GM06990 (cell line): Measurements from ENCODE around the gene CARD6.

ENCODE experiments used
- DNase-seq: peaks from one replicate; pipeline ENCODE4 v3.0.0-alpha.2; 2011; ENCODE audit not compliant: insufficient read length; ENCODE audit errors: extremely low read depth
- H3K27me3 ChIP-seq: replicated peaks from 2 replicates; pipeline ENCODE4 v1.6.0; 2011; ENCODE audit warnings: low read length; ENCODE audit not compliant: control insufficient read depth, insufficient read depth
- H3K36me3 ChIP-seq: 2 replicates; pipeline ENCODE4 v1.5.1; 2011; ENCODE audit warnings: low read length; ENCODE audit not compliant: control insufficient read depth, insufficient read depth
- H3K4me3 ChIP-seq: replicated peaks from 2 replicates; pipeline ENCODE4 v1.5.1; 2011; ENCODE audit warnings: low read depth, mild to moderate bottlenecking, control low read depth, low read length
- CTCF ChIP-seq: IDR thresholded peaks from 2 replicates; pipeline ENCODE4 v1.5.1; 2011; ENCODE audit warnings: low read length, control low read depth, mild to moderate bottlenecking, inconsistent platforms; ENCODE audit not compliant: insufficient read depth, poor library complexity, severe bottlenecking

The CARD6 gene

GRCh38 chr5:40904994-40905306 lies 63.8 kb downstream of the CARD6 start:
- no peak overlapping the region for H3K4me3 ChIP-seq
- no peaks in the 10 kb centered on the region for H3K27me3 ChIP-seq
- TF ChIP-seq CTCF: no peak
- DNase-seq: no peak
- no peaks in the 10 kb centered on the region for H3K36me3 ChIP-seq

GRCh38 chr5:40906351-40906751 lies 65.2 kb downstream of the CARD6 start:
- no peak for DNase-seq
- Histone ChIP-seq H3K4me3 (no peak overlapping the region), H3K36me3 (no peaks in the 10 kb centered on the region), H3K27me3 (no peaks in the 10 kb centered on the region)
- TF ChIP-seq CTCF: no peak

- no peak within 1 kb of the TSS for H3K4me3 ChIP-seq
- H3K27me3 ChIP-seq: no peaks in the 10 kb centered on the region
- no peak for TF ChIP-seq CTCF
- no peak for DNase-seq
- no peaks in the 10 kb centered on the region for H3K36me3 ChIP-seq
These were observed 68.1 kb downstream of the CARD6 start, which contains the start of gene C7 for GRCh38 chr5:40909264-40909663. Gene C7 (plus strand): TSS chr5:40909497. CDS start chr5:40909611, 114 bp downstream.

GRCh38 chr5:40909723-40910122 lies 68.6 kb downstream of the CARD6 start:
- DNase-seq: no peak
- Histone ChIP-seq H3K27me3 (no peaks in the 10 kb centered on the region), H3K36me3 (no peaks in the 10 kb centered on the region), H3K4me3 (no peak overlapping the region)
- no peak for TF ChIP-seq CTCF
